Osteocyte (in vitro differentiated cells): Measurements from ENCODE around the gene LRRK1. TPM values are rescaled to one million over a fixed set of nuclear protein-coding genes. Genes with fewer than 3 reads are reported as not detected.

Source experiments
- DNase-seq: peaks from one replicate; pipeline ENCODE4 v3.0.0; 2021; ENCODE audit warnings: mixed read lengths; ENCODE audit not compliant: unreplicated experiment; ENCODE audit errors: extremely low spot score
- H3K27ac Mint-ChIP-seq: one replicate; pipeline ENCODE4 v1.8.0; 2021; ENCODE audit warnings: mild to moderate bottlenecking, mixed read lengths; ENCODE audit not compliant: unreplicated experiment
- H3K27me3 Mint-ChIP-seq: one replicate; pipeline ENCODE4 v1.8.0; 2021; ENCODE audit warnings: mixed read lengths; ENCODE audit not compliant: unreplicated experiment
- H3K36me3 Mint-ChIP-seq: one replicate; pipeline ENCODE4 v1.8.0; 2021; ENCODE audit warnings: mixed read lengths; ENCODE audit not compliant: unreplicated experiment
- H3K4me1 Mint-ChIP-seq: one replicate; pipeline ENCODE4 v1.8.0; 2021; ENCODE audit warnings: mixed read lengths; ENCODE audit not compliant: unreplicated experiment
- H3K4me3 Mint-ChIP-seq: one replicate; pipeline ENCODE4 v1.8.0; 2021; ENCODE audit warnings: mild to moderate bottlenecking, moderate library complexity, mixed read lengths; ENCODE audit not compliant: unreplicated experiment
- H3K9me3 Mint-ChIP-seq: one replicate; pipeline ENCODE4 v1.8.0; 2021; ENCODE audit warnings: mixed read lengths; ENCODE audit not compliant: unreplicated experiment
- total RNA-seq: library from RNA; stranded (reverse); gene quantifications from 2 replicates; pipeline ENCODE4 v1.2.1, GENCODE V29; 2021
- TF ChIP-seq, protein P1 (sequence below): fragments of 200-600 bp; sonication (generic); IDR thresholded peaks from 2 replicates; pipeline ENCODE4 v1.5.0; 2021; ENCODE audit warnings: antibody characterized with exemption, mild to moderate bottlenecking, moderate library complexity

The LRRK1 gene
- total RNA-seq, 1 donor from 2014 or later = 10.8 TPM

DNA sequence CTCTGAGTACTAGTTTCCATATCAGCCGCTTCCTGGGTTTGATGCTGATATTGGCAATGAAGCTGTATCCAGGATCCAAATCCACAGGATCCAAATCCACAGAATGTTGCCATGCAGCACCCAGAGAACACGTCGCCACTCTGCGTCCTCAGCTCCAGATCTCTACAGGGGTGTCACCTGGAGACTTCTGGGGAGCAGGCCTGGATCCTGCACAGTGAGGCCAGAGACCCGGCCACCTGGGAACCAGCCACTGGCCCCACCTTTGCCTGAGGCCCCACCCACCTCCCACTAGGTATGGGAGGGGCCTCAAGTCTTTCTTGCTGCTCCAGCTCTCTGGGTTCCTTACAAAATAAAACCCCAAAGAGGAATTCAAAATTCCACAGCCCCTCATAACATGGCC lies 123.9 kb downstream of the LRRK1 start:
- no peaks in the 10 kb centered on the region for H3K27me3 Mint-ChIP-seq
- peaks cover 4% of the 10 kb centered on the region for H3K9me3 Mint-ChIP-seq
- H3K27ac Mint-ChIP-seq = no peak overlapping the region
- peaks cover 3% of the 10 kb centered on the region for H3K4me1 Mint-ChIP-seq
- TF ChIP-seq, protein P1, sequence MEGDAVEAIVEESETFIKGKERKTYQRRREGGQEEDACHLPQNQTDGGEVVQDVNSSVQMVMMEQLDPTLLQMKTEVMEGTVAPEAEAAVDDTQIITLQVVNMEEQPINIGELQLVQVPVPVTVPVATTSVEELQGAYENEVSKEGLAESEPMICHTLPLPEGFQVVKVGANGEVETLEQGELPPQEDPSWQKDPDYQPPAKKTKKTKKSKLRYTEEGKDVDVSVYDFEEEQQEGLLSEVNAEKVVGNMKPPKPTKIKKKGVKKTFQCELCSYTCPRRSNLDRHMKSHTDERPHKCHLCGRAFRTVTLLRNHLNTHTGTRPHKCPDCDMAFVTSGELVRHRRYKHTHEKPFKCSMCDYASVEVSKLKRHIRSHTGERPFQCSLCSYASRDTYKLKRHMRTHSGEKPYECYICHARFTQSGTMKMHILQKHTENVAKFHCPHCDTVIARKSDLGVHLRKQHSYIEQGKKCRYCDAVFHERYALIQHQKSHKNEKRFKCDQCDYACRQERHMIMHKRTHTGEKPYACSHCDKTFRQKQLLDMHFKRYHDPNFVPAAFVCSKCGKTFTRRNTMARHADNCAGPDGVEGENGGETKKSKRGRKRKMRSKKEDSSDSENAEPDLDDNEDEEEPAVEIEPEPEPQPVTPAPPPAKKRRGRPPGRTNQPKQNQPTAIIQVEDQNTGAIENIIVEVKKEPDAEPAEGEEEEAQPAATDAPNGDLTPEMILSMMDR = no peak
- peaks cover 20% of the 10 kb centered on the region for H3K36me3 Mint-ChIP-seq
- H3K4me3 Mint-ChIP-seq = no peak overlapping the region
- DNase-seq = no peak

DNA sequence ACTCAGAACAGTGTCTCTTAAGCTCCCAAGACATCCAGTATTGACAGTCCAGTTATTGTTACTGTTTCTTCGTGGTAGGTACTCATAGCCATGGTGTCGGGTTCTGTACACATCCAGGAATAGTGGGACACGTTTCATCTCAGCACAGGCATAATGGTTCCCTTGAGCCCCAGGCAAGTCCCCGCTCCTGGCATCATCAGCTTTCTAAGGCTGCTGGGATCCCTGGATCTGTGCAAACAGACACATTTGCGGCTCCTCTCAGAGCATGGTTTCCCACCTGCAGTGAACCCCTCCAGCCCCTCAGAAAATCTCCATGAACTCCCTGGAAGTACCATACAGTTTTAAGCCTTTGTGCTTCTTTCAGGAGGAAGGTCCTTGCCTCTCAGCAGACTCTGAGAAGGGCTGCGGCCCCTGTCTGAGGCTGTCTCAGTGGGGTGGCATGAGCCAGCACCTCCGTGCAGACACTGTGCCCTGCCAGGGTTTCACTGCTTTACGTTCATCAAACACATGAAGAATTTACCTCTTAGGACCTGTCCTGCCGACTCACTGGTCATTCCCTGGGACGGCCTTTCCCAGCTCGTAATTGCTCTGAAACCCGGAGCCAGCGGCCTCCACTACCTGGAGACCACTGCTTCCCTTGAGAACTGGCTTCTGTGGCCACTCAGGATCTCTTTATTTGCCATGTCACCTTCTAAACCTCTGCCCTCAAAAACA lies 124.9 kb downstream of the LRRK1 start:
- H3K4me3 Mint-ChIP-seq = no peak overlapping the region
- peak; percentile 72 for DNase-seq
- H3K36me3 Mint-ChIP-seq = peaks cover 20% of the 10 kb centered on the region
- H3K27me3 Mint-ChIP-seq = no peaks in the 10 kb centered on the region
- peaks cover 4% of the 10 kb centered on the region for H3K9me3 Mint-ChIP-seq
- H3K27ac Mint-ChIP-seq = no peak overlapping the region
- TF ChIP-seq, protein P1 = no peak
- peaks cover 3% of the 10 kb centered on the region for H3K4me1 Mint-ChIP-seq

DNA sequence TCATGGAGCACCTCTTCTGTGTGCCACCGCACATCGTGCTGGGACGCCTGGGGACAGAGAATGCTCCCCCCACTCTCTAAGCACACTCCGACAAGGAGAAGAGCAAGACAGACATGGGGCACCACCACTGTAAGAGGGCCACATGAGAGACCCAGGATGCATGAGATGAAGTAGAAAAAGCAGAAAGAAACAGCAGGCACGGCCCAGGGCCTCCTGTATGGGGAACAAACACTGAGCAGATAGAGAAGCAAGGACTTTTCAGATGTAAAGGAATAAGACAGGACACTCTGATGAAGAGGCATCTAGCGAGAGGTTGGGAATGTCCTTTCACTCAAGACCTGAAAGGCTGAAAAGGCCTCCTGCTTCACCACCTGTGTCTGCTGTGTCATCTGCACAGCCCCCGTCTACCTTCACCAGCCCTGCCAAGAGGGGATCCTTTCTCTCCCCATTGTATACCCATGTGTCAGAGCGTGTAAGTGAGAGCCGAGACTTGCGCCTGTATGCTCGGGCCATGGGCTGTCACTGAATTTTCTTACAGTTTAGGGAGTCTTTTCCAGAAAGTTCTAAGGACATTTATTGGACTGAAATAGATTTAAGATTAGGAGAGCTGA lies 125.6 kb downstream of the LRRK1 start:
- peak; percentile 77 for DNase-seq
- Mint-ChIP-seq H3K36me3 (peaks cover 20% of the 10 kb centered on the region), H3K4me1 (peaks cover 3% of the 10 kb centered on the region), H3K9me3 (peaks cover 4% of the 10 kb centered on the region), H3K27ac (no peak overlapping the region), H3K27me3 (no peaks in the 10 kb centered on the region), H3K4me3 (no peak overlapping the region)
- TF ChIP-seq, protein P1 = no peak

DNA sequence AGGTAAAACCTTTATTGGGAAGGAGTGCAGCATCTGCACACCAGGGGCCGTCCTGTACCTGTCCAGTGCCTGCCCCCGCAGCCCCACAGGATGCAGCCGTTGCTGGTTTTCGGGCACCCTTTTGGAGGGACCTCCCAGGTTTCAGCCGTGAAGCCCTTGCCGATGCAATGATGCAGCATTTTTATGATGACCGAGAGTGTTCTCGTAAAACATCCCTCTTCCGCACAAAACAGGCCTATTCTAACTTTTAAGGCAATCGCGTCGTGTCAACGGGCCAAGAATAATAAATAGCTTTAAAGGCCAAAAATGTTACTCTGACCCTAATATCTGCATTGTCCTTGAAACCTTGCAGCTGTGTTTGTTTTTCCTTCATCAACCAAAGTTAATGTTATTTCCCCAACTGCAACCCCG lies 126.1 kb downstream of the LRRK1 start:
- peak; percentile 73 for DNase-seq
- H3K9me3 Mint-ChIP-seq = peaks cover 4% of the 10 kb centered on the region

More for the DNA sequence above, 126.1 kb downstream of the LRRK1 start:
- TF ChIP-seq, protein P1 = no peak
- Mint-ChIP-seq H3K4me1 (peaks cover 3% of the 10 kb centered on the region), H3K27ac (no peak overlapping the region), H3K4me3 (no peak overlapping the region), H3K27me3 (no peaks in the 10 kb centered on the region), H3K36me3 (peaks cover 20% of the 10 kb centered on the region)
